Measurements from ENCODE around the gene MYO15A.

MYO15A gene

DNA sequence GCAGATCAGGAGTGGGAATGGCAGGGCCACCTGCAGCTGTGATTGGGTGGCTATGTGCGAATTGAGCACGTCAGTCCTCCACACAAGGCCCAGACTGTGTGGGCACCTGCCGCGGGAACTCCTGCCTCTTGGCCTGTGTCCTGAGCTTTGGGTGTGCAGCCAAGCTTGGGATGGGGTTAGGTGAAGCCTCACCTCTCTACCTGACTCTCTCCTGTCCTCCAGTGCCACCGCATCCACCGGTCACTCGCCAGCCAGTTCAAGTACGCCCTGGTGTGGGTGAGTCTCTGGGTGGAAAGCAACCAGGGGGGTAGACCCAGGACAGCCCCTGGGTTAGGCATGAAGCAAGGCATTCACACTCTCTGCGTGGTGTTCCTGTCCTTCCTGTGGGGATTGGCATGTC lies 2.3 kb upstream of the MYO15A start:
- no peak for DNase-seq

DNA sequence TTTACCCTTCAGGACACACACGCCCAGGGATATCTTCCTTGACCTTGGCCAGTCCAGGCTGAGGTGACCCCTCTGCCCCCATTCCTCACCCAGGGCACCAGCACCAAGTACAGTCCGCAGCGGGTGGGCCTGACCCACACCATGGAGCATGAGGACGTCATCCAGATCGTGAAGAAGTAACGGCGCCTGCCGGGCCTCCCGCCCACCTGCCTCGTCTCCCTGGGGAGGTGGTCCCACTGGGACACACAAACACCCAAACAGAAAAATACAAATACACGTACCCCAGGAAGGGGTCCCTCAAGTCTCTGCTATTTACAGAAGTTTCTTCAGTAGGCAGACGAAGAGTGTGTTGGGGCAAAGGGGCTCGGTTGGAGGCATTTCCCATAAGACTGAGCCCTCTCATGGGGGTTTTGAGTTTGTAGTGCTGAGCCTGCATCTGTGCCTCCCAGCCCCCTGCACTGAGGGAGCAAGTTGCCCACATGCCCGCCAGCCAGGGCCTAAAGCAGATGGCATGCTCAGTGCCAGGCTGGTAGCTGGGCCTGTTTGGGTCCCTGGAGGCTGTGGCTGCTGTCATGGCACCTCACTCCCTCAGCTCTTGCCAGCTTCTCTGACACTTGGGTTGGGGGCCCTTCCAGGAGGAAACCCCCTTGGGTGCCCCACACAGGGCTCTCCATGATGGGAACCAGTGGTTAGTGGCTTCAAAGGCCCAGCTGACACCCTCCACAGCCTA lies 1.3 kb upstream of the MYO15A start:
- no peak for DNase-seq

DNA sequence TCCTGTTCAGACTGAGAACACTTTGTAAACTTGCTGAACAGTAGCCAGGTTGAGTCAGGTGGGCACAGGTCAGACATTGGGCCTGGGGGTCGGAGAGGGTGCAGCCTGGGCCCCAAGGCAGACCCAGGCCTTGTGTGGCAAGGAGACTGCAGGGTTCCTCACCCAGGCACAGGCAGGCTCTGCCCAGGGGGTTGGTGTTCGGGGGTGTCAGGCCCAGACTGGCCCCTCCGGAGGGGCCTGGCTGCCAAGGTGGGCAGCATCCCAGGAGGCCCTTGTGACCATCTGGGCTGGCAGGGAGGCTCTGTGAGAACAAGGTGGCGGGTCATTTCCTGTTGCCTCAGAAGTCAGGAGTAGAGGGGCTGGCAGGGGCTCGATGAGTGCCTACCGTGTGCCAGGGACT lies 585 bp upstream of the MYO15A start:
- no peak for DNase-seq

DNA sequence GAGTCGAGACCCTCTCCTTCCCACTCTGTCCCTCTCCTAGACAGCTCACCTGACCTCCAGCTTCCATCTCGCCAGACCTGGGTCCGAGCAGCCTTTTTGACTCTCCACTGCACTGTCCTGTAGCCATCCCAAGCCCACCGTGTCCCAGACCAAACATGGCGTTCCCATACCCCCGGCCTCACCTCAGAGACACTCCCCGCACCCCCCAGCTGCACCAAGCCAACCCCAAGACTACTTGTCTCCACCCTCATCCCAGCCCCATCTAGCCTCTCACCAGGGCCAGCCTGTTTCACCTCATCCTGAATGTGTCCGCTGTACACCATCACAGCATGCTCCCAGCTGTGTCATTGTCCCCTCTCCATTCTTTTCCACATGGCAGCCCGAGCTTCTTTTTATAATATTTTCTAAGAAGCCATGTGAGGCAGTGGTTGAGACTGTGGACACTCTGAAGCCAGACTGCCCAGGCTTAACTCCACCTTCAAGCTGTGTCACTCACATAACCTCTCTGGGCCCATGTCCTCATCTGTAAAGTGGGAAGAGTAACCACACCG lies 1.5 kb downstream of the MYO15A start:
- DNase-seq, result no peak

DNA sequence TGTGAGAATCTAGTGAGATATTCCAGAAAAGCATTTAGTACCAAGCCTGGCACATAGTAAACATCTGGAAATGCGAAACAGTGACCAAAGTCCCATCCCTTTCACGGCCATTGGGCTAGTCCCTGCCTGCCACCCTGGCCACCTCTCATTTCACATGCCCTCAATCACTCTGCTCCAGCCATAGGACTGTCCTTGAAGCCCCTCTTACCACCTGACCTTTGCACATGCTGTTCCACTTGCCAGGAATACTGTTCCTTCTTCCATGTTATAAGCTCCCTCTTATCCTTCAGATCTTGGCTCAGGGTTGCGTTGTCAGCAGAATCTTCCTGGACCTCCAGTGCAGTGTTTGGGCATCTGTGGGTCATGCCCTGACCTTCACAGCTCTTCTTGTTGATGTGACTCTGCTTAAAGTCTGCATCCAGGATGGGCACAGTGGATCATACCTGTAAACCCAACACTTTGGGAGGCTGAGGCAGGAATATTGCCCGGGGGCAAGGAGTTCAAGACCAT lies 2.1 kb downstream of the MYO15A start:
- DNase-seq, result no peak

DNA sequence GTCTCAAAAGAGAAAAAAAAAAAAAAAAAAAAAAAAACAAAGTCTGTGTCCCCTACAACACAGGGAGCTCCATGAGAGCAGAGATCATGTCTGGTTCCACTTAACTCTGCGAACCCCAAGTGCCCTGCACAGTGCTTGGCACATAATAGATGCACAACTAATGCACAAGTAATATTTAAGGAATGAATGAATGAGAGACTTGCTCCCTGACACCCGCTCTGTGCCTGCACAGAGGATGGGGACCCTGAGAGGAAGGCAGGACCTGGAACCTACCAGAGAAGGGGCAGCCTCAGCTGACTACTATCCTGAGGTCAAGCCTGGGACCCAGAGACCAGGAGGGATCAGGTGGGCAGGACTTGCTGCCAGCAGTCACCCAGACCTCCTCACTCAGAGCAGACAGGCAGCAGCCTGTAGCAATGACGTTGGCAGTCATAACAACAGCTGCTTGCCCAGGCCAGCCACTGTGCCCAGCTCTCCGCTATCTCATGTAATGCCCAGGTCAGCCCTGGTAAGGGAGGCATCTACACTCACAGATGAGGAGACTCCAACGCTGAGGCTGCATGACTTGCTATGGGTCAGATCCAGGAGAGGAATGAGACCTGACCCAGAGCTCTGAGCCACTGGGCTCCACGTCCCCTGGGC lies 2.9 kb downstream of the MYO15A start:
- DNase-seq, result no peak

DNA sequence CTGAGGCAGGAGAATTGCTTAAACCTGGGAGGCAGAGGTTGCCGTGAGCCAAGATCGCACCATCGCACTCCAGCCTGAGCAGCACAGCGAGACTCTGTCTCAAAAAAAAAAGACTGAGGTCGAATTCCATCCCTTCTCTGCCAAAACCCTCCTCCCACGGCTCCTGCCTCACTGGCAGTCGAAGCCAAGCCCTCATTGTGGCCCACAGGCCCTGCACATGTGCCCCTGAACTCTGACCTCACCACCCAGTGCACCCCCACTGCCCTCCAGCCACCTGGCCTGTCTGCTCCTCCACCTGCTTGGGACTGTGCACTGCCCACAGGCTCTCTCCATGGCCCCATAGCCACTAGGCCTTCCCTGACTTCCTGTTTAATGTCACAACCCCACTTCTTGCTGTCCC lies 7.0 kb downstream of the MYO15A start:
- no peak for DNase-seq

DNA sequence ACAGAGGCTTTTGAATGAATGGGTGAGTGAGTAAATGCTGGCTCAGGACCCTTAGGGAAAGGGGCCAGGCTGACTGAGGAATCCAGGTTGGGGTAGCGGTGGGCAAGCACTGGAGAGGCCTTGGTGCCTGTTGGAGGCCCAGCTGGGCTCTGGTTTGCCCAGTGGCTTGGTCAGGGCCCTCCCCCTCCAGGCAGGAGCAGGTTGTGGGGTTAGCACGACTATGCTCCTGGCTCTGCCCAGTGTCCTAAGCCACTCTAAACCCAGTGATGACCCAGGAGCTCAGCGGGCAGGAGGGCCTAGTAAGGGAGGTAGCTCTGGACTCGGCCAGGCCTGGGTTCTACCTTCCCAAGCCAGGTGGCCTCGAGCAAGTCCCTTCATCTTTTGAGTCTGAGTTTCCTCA lies 7.5 kb downstream of the MYO15A start:
- no peak for DNase-seq

DNA sequence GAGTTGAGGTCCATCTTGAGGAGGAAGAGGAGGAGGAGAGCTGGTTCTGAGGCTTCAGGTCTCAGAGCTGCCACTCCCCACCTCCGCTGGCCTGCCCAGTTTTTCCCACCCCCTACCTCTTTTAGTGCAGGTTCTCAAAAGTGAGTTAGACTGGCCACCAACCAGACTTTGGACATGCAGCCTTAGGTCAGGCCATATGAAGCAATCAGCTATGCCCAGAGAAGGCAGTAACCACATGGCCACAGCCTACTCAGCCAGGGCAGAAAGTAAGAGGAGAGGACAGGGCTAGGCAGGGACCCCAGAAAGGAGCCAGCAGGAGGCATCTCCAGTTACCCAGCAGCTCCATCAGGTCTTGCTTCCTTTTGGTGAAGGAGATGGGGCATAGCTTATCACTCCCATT lies 9.0 kb downstream of the MYO15A start:
- DNase-seq, result no peak

DNA sequence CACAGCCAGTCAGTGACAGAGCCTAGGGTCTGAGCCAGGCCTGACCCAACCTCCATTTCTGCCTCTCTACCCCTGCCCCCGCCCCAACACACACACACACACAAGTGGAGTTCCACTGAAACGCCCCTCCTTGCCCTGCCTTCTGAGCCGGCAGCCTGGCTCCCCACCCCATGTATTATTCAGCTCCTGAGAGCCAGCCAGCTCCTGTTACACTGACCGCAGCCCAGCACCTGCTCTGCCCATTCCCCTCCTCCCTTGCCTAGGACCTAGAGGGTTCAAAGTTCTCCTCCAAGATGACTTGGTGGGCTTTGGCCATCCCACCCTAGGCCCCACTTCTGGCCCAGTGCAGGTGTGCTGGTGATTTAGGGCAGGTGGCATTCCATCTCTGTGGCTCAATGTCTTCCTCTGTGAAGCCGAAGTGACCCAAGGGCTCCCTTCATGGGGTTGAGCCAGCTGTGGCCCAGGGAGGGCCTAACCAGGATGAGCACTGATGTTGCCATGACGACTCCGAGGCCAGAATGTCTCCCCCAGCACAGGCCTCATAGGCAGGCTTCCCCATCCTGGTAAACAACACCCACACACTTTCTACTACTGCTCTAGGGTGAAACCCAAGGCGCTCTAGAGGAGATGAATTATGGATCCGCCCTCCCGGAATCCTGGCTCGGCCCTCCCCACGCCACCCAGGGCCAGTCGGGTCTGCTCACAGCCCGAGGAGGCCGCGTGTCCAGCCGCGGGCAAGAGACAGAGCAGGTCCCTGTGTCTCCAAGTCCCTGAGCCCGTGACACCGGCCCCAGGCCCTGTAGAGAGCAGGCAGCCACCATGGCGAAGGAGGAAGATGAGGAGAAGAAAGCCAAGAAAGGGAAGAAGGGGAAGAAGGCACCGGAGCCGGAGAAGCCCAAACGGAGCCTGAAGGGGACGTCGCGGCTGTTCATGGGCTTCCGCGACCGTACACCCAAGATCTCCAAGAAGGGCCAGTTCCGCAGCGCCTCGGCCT lies 9.7 kb downstream of the MYO15A start:
- DNase-seq, result no peak

DNA sequence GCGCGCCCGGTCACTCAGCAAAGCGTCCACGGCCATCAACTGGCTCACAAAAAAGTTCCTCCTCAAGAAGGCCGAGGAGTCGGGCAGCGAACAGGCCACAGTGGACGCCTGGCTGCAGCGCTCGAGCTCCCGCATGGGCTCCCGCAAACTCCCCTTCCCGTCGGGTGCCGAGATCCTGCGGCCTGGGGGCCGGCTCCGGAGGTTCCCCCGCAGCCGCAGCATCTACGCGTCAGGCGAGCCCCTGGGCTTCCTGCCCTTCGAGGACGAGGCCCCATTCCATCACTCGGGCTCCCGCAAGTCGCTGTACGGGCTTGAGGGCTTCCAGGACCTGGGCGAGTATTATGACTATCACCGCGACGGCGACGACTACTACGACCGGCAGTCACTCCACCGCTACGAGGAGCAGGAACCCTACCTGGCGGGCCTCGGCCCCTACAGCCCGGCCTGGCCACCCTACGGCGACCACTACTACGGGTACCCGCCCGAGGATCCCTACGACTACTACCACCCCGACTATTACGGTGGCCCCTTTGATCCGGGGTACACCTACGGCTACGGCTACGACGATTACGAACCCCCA lies 10.7 kb downstream of the MYO15A start:
- no peak for DNase-seq

DNA sequence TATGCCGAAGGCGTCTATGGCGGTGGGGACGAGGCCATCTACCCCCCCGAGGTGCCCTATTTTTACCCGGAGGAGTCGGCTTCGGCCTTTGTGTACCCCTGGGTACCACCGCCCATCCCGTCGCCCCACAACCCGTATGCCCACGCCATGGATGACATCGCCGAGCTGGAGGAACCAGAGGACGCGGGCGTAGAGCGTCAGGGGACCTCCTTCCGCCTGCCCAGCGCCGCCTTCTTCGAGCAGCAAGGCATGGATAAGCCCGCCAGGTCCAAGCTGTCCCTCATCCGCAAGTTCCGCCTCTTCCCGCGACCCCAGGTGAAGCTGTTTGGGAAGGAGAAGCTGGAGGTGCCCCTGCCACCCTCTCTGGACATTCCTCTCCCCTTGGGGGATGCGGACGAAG lies 11.4 kb downstream of the MYO15A start:
- no peak for DNase-seq

DNA sequence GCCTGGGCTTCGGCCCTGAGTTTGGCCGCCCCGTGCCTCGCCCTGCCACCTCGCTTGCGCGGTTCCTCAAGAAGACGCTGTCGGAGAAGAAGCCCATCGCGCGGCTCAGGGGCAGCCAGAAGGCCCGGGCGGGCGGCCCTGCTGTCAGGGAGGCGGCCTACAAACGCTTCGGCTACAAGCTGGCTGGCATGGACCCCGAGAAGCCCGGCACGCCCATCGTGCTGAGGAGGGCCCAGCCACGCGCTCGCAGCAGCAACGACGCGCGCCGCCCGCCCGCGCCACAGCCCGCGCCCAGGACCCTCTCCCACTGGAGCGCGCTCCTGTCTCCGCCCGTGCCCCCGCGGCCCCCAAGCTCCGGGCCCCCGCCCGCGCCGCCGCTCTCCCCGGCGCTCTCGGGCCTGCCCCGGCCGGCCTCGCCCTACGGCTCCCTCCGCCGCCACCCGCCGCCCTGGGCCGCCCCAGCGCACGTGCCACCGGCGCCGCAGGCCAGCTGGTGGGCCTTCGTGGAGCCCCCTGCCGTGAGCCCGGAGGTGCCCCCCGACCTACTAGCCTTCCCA lies 12.0 kb downstream of the MYO15A start:
- DNase-seq, result no peak

DNA sequence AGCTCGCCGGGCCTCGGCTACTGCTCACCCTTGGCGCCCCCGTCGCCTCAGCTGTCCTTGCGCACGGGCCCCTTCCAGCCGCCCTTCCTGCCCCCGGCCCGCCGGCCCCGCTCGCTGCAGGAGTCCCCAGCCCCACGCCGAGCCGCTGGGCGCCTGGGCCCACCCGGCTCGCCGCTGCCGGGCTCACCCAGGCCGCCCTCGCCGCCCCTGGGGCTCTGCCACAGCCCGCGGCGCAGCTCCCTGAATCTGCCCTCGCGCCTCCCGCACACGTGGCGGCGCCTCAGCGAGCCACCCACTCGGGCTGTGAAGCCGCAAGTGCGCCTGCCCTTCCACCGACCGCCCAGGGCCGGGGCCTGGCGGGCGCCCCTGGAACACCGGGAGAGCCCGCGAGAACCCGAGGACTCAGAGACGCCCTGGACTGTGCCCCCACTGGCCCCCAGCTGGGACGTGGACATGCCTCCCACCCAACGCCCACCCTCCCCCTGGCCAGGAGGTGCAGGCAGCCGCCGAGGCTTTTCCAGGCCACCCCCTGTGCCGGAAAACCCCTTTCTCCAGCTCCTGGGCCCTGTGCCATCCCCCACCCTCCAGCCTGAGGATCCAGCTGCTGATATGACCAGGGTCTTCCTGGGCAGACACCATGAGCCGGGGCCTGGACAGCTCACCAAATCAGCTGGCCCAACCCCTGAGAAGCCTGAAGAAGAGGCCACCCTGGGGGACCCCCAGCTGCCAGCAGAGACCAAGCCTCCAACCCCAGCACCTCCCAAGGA lies 12.8 kb downstream of the MYO15A start:
- no peak for DNase-seq

DNA sequence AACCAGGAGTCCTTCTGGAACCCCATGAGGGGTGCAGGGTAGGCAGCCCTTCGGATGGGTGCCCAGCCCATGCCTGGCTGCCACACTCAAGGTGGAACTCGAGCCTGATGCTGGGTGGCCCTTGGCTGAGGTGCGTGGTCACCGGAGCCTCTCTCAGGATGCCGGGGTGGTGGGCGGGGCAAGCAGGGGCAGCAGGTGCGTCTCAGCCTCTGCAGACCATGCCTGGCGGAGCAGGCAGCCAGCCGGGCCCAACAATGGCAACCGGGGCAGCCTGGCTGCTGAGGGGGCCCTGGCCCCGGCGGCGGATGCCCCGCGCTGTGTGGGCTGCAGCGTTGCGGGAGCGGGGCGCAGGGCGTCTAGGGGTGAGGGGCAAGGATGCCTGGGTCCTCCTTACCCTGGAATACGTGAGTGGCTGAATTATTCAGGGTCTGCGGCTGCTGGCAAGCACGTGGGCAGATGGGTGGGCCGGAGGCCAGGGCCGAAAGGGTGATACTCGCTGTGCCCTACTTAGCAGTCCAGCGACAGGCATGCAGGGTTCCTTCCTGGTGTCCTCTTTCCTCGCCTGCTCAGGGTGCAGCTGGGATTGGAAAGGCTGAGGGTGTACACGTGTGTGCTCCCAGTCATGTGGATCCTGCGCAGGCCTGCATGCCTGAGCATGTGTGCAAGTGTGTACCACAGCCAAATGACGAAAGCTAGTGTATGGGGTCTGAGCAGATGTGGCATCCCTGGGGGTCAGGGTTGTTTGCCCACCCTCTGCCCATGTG lies 14.6 kb downstream of the MYO15A start:
- no peak for DNase-seq

DNA sequence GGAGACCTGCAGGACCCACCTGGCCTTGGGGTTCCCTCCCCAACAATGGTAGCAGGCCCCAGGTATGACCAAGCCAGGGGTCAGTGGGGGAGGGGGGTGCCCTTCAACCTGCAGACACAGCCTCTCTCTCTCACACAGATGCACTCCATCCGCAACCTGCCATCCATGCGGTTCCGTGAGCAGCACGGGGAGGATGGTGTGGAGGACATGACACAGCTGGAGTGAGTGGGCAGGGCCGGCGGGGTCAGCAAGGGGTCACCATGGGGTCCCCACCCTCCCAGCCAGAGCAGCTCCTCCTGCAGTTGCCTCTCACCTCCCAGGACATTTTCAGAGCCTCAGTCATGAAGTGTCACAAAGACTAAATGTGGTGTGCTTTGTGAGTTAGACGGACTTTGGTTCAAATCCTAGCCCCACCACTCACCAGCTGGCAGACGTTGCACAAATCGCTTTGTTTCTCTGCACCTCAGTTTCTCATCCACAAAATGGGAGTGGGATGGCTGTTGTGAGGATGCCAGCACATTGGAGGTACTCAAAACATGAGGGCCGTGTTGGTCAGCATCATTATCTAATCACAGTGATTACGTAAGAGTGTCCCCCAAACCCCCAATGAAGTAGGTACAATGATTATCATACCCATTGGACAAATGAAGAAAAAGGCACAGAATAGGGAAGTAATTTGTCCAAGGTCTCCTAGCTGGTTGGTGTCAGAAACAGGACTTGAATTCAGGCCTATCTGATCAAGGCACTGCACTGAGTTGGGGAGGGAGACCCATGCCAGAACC lies 16.0 kb downstream of the MYO15A start:
- no peak for DNase-seq

DNA sequence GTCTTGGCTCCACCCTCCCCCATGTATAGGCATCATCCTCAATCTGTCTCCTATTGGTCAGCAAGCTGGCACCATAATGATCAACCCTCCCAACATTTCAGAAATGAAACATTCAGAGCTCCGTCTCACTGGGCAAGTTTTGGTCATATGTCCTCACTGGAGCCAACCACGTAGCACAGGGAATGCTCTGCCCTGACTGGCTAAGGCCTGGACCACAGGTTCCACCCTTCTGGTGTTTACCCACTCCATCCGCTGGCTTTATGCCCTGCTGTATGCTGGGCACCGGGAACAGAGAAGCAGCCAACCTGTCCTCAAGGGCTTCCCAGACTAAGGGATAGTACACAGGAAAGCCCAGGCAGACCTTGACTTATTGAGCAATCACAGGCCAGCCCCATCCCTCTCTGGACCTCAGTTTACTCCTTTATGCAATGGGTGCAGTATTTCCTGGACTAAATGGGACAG lies 20.5 kb downstream of the MYO15A start:
- no peak for DNase-seq

DNA sequence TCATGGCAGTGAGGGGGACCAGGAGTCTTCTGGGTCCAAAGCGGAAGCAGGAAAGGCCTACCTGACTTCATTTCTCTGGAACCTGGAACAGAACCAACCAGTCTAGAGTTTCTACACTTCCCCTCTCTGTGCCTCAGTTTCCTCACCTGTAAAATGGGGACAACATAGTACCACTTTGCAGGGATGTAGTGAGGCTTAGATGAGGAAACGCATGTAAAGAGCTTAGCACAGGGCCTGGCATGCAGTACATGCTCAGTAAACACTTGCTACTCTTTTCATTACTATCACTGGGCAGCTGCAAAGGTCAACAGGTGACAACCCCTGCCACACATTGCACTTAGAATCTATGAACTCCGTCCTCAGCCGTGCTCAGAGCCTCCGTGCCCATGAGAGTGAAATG lies 24.2 kb downstream of the MYO15A start:
- no peak for DNase-seq

DNA sequence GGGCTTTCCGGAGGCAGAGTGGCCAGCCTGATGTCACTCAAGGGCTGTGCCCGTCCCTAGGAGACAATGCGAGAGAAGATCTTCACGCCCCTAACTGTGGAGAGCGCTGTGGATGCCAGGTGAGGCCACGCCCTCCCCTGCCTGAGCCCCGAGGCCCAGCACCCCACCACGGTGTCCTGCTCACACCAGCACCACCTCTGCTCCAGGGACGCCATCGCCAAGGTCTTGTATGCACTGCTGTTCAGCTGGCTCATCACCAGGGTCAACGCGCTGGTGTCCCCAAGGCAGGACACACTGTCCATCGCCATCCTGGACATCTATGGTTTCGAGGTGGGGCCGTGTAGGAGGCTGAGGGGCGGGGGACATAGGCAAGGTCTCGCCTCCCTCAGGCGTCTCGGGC lies 27.8 kb downstream of the MYO15A start:
- DNase-seq, result no peak
